Measurements from ENCODE around the gene CWC25. TPM values are rescaled to one million over a fixed set of nuclear protein-coding genes. Genes with fewer than 3 reads are reported as not detected.
A peak's percentile ranks its signal among the peaks of the same experiment; 100 is the strongest.
"Not testable (repeated sequence)": the region's sequence is repeated elsewhere in the genome, so short reads cannot be mapped to it uniquely, and the experiment has no call there.

CWC25 gene
- total RNA-seq, 1 donor from 2014 or later = 8.7 TPM

- DNase-seq = no peak
- Histone ChIP-seq H3K9me3 (replicated peaks) (no peaks in the 10 kb centered on the region), H3K4me1 (peaks cover 52% of the 10 kb centered on the region), H3K36me3 (peaks cover 16% of the 10 kb centered on the region), H3K4me3 (peak overlapping the region; percentile 97), H3K27ac (replicated peaks) (no peak overlapping the region), H3K27me3 (ENCODE audit: low read depth) (no peaks in the 10 kb centered on the region)
- TF ChIP-seq CTCF (IDR thresholded peaks at IDR 0.05; ENCODE audit: borderline replicate concordance) = no peak
- intact Hi-C loops (cut with micrococcal nuclease) = no loop called here
Measured at GRCh38 chr17:38796451-38797157, 28.5 kb downstream of the CWC25 start.

- no peak for TF ChIP-seq CTCF (IDR thresholded peaks at IDR 0.05; ENCODE audit: borderline replicate concordance)
- peaks cover 63% of the 10 kb centered on the region for H3K4me1 ChIP-seq
- H3K36me3 ChIP-seq = peaks cover 10% of the 10 kb centered on the region
- H3K9me3 ChIP-seq (replicated peaks) = no peaks in the 10 kb centered on the region
- H3K27me3 ChIP-seq (ENCODE audit: low read depth) = no peaks in the 10 kb centered on the region
- no peak for DNase-seq
- H3K4me3 ChIP-seq = no peak overlapping the region
- intact Hi-C loops (cut with micrococcal nuclease) = no loop called here
- H3K27ac ChIP-seq (replicated peaks) = no peak overlapping the region
Measured at GRCh38 chr17:38794221-38794620, 30.9 kb downstream of the CWC25 start.

GRCh38 chr17:38791162-38791561 lies 34.0 kb downstream of the CWC25 start:
- intact Hi-C loops (cut with micrococcal nuclease) = no loop called here
- H3K27me3 ChIP-seq (ENCODE audit: low read depth) = no peaks in the 10 kb centered on the region
- peaks cover 37% of the 10 kb centered on the region for H3K4me1 ChIP-seq
- TF ChIP-seq CTCF (IDR thresholded peaks at IDR 0.05; ENCODE audit: borderline replicate concordance) = no peak
- no peak overlapping the region for H3K27ac ChIP-seq (replicated peaks)
- no peaks in the 10 kb centered on the region for H3K9me3 ChIP-seq (replicated peaks)
- H3K36me3 ChIP-seq = peaks cover 17% of the 10 kb centered on the region
- DNase-seq = no peak
- H3K4me3 ChIP-seq = no peak overlapping the region

GRCh38 chr17:38790148-38790707 lies 34.9 kb downstream of the CWC25 start:
- H3K27me3 ChIP-seq (ENCODE audit: low read depth); intact Hi-C loops (cut with micrococcal nuclease); H3K27ac ChIP-seq (replicated peaks); H3K4me3 ChIP-seq; DNase-seq; H3K9me3 ChIP-seq (replicated peaks): not testable (repeated sequence)
- Histone ChIP-seq H3K4me1 (peaks cover 28% of the 10 kb centered on the region), H3K36me3 (peaks cover 19% of the 10 kb centered on the region)

GRCh38 chr17:38789185-38789584 lies 35.9 kb downstream of the CWC25 start:
- Histone ChIP-seq H3K27me3 (ENCODE audit: low read depth) (no peaks in the 10 kb centered on the region), H3K4me3 (no peak overlapping the region), H3K27ac (replicated peaks) (no peak overlapping the region), H3K36me3 (peaks cover 29% of the 10 kb centered on the region), H3K9me3 (replicated peaks) (no peaks in the 10 kb centered on the region), H3K4me1 (peaks cover 24% of the 10 kb centered on the region)
- DNase-seq = no peak
- TF ChIP-seq CTCF (IDR thresholded peaks at IDR 0.05; ENCODE audit: borderline replicate concordance) = no peak
- intact Hi-C loops (cut with micrococcal nuclease) = no loop called here

GRCh38 chr17:38787999-38788398 lies 37.1 kb downstream of the CWC25 start:
- H3K27ac ChIP-seq (replicated peaks); H3K9me3 ChIP-seq (replicated peaks); H3K4me3 ChIP-seq; intact Hi-C loops (cut with micrococcal nuclease); H3K27me3 ChIP-seq (ENCODE audit: low read depth); DNase-seq: not testable (repeated sequence)
- peaks cover 24% of the 10 kb centered on the region for H3K4me1 ChIP-seq
- peaks cover 41% of the 10 kb centered on the region for H3K36me3 ChIP-seq
